ENCODE results near the gene KRT84.

GRCh38 chr12:52415870-52416750 lies 30.7 kb upstream of the KRT84 start:
- TF ChIP-seq CTCF (conservative IDR thresholded peaks at IDR 0.05; ENCODE audit: low read depth, low read length) = no peak
- 0 out of 2 replicates have a peak, but pooled peaks have one; percentile 24 for TF ChIP-seq MXI1 (IDR thresholded peaks at IDR 0.05; ENCODE audit: borderline replicate concordance, low read depth, low read length)
- no peak for TF ChIP-seq POLR2A (IDR thresholded peaks at IDR 0.05; ENCODE audit: low read depth, low read length)
- TF ChIP-seq USF2 (IDR thresholded peaks at IDR 0.05; ENCODE audit: low read depth, low read length) = no peak
- no peak for TF ChIP-seq SMC3 (IDR thresholded peaks at IDR 0.05; ENCODE audit: low read depth, low read length)
- peak; percentile 44; the same call in 1 of the 2 replicates for TF ChIP-seq CEBPB (IDR thresholded peaks at IDR 0.05; ENCODE audit: low read depth, low read length)
- no peak for TF ChIP-seq ELK1 (IDR thresholded peaks at IDR 0.05; ENCODE audit: borderline replicate concordance, low read depth, low read length)
- no peak for TF ChIP-seq FOS (IDR thresholded peaks at IDR 0.05; ENCODE audit: low read depth, low read length)
- TF ChIP-seq RAD21 (IDR thresholded peaks at IDR 0.05; ENCODE audit: low read length) = no peak
- TF ChIP-seq MAZ (IDR thresholded peaks at IDR 0.05; ENCODE audit: borderline replicate concordance, low read depth, low read length) = no peak
- no peak for TF ChIP-seq MAFK (IDR thresholded peaks at IDR 0.05; ENCODE audit: low read depth, low read length)
- no peak for TF ChIP-seq NFE2L2 (IDR thresholded peaks at IDR 0.05; ENCODE audit: low read depth, low read length)
